Activated T-cell treated with anti-CD3 and anti-CD28 coated beads, Interleukin-2, amount 50 U/mL, for 1 hour (primary cell): Measurements from ENCODE around the gene INSYN1.
"Not testable (repeated sequence)": the region's sequence is repeated elsewhere in the genome, so short reads cannot be mapped to it uniquely, and the experiment has no call there.

Source experiments
- DNase-seq: peaks from one replicate; pipeline ENCODE4 v3.0.0-alpha.2; 2020

INSYN1 gene

DNA sequence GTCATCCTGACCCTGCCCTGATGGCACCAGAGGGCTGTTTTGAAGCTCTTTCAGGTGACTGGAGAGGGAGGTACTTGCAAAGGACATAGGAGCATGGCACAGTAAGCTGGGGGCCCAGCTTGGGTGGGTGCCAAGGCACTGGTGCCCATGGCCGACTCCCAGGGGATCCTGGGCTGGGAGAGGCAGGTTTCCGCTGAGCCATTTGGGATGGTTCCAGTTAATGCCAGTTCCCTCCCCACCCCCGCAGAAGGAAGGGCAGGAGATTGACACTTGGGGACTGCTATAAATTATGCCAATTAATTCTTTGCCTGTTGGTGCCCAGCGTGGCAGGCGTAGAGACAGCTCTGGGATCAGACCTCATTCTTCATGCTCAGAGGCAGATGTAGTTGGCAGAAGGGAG, 42.8 kb downstream of the INSYN1 start:
- no peak for DNase-seq

DNA sequence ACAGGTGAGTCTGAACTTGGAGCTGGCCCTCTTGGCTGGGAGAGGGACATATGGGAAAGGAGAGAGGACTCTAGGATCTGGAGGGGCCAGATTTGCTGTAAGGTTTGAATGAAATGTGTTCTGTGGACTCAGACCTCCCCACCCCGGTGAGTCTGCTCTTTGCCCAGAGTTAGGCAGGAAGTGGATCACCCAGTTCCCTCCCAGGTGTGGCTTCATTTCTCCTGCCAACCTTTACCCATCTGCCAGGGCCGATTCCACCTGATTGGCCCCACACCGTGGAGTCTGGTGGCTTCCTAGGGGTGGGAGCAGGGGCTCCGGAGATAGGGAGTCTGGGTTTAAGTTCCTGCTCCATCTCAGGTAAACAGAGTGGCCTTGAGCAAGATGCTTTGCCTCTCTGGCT, 43.5 kb downstream of the INSYN1 start:
- DNase-seq, result no peak

DNA sequence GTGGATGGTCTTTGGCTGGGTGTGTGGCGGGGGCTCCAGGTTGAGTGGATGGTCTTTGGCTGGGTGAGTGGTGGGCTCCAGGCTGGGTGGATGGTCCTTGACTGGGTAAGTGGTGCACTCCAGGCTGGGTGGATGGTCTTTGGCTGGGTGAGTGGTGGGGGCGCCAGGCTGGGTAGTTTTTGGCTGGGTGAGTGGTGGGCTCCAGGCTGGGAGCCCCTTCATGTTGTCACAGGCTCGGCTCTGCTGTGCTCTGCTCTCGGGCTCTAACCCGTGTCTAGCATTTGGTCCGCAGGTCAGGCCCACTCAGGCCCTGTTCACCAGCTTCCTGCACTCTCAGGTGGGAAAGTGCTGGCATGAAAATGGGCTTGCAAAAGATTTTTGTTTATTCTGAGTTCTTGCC, 43.9 kb downstream of the INSYN1 start:
- DNase-seq, result no peak

DNA sequence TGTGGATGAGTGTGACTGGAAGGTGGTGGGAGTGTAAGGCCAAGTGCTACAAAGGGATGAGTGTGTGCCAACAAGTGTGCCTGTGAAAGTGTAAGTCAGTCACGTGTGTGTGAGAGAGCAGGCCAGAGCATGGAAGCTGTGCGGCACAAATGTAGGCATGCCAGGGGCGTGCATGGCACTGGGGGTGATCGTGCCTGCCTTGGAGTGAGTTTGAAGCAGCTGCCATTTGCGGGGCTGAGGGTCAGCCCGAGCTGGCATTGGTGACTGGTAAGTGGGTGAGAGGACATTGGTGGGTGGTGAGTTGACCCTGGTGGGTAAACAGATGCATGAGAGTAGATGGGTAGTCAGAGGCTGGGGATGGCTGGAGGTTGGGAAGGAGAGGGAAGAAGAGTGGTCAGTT, 44.5 kb downstream of the INSYN1 start:
- no peak for DNase-seq

DNA sequence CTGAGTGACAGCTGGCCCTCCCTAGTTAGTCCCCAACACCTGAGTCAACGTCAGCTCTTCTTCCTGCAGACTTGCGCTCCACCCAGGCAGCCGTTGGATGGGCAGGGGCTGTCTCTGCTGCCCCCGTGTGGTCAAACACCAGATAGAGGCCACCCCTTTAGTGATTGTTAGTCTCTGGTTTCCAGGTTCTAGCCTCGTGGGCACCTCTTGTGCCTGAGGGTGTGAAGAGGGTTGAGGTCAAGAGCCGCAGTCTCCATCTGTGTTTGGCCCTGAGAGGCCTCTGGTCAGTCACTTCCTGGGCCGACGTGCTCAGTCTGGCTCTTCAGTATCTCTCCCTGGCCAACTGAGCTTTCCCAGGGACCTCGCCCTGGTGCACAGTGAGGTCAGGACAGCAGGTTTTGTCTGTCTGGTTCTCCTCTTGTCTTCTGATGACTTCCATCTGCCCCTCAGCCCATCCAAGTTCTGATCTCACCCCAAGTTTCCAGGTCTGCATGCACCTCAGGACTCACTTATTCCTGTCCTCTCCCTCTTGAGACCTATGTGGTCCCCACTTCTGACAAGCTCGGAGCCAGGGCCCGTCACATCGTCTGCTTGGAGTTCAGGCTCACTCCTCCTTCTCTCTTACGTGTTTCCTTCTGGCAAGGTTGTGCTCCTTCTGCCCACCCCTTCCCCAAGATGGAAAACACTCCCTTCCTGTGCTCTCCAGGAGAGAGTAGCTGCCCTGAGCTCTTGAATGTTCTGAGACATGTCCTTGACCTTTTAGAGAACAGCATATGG, 48.1 kb downstream of the INSYN1 start:
- peak; percentile 60 for DNase-seq

DNA sequence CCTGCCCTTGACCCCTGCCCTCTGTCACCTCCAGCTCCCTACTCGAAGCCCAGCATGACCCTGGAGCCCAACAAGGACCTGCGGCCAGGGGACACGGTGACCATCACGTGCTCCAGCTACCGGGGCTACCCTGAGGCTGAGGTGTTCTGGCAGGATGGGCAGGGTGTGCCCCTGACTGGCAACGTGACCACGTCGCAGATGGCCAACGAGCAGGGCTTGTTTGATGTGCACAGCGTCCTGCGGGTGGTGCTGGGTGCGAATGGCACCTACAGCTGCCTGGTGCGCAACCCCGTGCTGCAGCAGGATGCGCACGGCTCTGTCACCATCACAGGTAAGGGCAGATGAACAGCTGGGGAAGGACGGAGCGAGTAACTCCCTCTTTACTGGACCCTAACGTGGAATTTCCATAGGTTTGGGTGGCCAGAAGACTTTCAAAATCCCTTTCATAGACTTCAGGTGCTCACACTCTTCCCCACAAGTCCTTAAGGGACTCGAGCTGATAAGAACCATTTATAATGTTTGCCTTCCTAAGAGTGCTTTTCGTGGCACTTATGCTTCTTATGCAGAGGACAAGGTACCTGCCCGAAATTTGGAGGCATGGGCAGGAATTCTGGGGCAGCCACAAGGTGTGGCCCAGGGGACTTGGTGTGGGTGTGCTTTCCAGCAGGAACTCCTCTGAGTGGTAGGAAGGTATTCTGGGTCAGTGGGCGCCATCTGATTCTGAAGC, 48.8 kb downstream of the INSYN1 start:
- not testable (repeated sequence) for DNase-seq

DNA sequence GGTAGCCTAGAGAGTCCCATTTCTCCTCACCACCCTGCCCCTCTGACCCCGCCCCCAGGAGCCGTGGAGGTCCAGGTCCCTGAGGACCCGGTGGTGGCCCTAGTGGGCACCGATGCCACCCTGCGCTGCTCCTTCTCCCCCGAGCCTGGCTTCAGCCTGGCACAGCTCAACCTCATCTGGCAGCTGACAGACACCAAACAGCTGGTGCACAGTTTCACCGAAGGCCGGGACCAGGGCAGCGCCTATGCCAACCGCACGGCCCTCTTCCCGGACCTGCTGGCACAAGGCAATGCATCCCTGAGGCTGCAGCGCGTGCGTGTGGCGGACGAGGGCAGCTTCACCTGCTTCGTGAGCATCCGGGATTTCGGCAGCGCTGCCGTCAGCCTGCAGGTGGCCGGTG, 49.5 kb downstream of the INSYN1 start:
- not testable (repeated sequence) for DNase-seq

DNA sequence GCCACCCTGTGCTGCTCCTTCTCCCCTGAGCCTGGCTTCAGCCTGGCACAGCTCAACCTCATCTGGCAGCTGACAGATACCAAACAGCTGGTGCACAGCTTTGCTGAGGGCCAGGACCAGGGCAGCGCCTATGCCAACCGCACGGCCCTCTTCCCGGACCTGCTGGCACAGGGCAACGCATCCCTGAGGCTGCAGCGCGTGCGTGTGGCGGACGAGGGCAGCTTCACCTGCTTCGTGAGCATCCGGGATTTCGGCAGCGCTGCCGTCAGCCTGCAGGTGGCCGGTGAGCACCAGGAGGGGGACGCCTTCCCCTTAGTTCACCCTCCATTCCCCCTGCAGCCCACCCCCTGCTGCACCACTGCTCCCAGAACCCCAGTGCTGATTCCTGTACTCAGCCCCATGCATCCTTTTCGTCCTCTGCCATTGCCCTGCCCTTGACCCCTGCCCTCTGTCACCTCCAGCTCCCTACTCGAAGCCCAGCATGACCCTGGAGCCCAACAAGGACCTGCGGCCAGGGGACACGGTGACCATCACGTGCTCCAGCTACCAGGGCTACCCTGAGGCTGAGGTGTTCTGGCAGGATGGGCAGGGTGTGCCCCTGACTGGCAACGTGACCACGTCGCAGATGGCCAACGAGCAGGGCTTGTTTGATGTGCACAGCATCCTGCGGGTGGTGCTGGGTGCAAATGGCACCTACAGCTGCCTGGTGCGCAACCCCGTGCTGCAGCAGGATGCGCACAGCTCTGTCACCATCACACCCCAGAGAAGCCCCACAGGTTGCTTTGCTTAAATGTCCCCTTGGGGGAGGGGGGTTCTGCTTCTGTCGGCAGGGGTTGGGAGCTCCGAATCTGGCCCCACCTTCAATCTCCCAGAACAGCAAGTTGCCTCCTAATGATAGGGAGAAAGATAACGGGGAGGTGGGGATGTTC, 50.6 kb downstream of the INSYN1 start:
- DNase-seq, result not testable (repeated sequence)

DNA sequence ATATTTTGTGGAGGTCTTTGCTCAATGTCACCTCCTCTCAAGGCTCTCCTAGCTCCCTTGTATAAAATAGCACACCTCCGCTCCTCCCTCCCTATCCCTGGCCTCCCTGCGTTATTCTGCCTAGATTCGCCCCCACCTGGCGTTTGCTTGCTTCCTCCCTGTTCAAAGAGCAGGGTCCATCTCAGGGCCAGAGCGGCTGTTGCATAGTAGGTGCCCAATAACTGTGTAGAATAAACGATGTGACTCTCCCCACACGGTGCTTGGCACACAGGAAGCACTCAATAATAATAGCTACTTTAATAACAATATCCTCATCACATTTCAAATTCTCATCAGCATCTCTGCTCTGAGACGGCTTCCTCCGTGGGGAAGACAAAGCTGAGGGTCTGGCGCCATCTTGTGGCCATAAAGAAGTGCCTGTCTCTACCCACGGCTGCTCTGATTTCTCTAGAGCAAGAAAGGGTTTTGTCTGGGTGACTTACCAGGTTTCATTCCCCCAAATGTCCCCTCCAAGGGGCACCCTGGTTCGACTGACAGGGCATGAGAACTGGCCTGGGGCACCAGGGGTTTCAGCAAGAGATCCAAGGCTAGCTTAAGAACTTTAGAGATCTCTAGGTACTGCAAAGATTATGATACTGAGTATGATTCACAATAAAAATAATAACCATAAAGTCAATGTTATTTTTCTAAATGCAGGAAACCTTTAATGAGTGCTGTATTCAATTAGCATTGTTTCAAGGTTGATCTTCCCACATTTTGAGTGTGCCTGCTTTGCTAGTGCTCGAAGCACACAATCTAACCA, 52.9 kb downstream of the INSYN1 start:
- DNase-seq, result peak; percentile 69

DNA sequence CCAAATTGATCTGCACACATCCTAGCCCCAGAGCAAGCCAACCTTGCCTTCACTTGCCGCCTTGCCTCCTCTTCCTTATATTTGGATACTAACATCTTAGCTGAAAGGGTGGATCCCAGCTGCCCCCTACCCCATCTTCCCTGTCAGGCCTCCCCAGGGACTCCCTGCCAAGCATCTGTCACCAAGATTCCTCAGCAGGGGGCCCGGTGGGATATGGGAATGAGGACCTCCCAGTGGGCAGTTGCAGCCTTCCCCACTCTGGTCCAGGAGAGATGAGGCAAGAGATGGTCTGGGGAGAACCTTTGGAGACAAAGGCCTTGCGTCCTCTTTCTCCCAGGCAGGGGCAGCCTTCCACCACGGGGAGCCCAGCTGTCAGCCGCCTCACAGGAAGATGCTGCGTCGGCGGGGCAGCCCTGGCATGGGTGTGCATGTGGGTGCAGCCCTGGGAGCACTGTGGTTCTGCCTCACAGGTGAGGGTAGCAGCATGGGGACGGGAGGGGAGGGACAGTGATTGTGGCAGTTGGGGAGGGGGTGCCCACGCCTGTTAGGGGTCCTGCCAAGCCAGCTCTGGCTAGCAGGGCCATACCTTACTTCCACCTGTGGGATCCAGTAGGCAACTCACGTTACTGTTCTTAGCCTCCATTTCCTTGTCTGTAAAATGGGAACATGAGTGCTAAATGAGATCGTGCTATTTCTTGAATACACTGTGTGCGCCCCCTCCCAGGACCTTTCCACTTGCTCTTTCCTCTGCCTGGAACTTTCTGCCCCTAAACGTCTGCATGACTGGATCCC, 53.7 kb downstream of the INSYN1 start:
- no peak for DNase-seq

DNA sequence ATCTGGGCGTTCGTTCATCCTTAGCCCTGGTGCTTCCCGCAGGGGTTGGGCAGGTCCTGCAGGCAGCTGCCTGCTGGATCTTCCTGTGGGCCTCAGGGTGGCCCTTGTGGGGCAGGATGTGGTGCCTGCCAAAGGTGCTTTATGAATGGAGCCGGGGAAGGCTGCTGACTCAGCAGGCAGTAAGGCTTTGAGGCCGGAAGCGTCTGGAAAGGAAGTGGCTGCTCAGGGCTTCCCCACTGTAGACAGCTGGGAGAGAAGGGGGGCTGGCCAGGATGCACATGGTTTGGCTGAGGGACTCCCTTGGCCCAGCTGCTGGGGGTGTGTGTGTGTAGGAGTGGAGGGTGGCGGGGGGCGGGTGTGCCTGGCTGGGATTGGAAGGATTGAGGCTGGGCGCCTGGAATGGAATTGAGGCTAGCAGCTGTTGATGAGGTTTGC, 56.1 kb downstream of the INSYN1 start:
- peak; percentile 61 for DNase-seq

DNA sequence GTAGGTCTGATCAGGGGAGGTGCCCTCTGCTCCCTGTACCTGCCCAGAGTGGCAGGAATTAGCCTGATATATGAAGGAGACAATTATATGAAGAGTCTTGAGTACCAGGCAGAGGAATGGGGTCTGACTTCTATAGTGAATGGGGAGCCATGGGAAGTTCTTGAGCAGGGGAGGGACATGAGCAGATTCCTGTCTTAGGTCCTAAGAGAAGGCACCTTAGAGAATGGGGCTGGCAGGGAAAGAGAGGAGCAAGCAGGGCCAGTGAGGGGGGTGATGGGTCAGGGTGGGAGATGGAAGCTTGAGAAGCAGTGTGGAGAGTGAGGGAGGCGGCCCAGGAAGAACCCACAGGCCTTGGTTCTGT, 56.5 kb downstream of the INSYN1 start:
- DNase-seq, result no peak

DNA sequence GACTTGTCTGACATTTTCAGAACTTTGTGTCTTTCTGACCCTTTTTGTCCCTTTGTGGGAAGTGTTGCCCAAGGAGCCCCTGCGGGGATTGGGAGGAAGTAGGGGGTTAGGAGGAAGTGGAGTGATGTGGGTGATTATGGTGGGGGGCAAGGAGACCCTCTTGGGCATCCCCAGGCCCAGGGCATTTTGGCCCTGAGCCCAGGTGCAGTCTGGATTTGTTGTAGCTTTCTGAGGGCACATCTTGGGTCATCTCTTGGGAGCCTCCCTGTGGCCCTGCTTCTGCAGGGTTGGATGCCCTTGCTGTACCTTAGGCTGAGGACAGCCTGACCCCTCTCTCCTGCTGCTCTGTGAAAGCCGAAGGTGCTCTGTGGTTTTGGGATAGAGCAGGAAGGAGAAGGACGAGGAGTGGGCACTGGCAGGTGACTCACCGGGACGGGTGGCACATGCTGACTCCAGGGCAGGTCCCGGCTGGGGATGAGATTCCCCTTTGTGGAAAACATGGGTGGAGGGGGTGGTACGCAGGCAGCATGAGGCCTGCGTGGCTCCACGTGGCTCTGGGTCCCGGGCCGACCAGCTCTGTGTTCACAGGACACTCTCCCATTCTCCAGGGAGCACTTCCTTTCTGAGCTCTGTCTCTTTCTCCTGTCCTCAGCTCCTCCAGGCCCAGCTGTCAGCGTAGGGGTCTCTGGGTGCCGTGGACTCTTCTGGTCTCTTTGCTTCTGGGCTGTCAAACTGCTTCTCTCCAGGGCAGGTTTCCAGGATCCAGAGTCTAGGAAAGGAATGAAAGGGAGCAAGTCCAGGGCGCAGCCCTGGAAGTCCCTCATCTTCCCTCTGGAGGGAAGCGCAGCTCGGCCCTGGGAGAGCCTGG, 57.1 kb downstream of the INSYN1 start:
- no peak for DNase-seq

DNA sequence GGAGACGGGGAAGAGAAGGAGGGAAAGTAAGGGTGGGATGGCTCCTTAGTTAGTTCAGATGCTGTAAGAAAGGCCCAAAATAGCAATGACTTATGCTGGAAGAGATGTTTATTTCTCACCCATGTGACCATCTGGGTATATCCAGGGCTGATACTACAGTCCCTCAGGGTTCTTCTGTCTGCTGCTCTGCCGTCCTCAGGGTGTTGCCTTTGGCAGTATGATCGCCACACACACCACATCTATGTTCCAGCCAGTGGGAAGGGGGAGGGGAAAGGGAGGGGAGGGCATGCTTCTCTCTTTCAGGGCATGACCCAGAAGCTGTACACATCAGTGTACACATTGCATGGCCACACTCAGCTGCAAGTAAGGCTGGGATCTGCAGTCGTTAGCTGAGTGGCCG, 58.7 kb downstream of the INSYN1 start:
- no peak for DNase-seq

DNA sequence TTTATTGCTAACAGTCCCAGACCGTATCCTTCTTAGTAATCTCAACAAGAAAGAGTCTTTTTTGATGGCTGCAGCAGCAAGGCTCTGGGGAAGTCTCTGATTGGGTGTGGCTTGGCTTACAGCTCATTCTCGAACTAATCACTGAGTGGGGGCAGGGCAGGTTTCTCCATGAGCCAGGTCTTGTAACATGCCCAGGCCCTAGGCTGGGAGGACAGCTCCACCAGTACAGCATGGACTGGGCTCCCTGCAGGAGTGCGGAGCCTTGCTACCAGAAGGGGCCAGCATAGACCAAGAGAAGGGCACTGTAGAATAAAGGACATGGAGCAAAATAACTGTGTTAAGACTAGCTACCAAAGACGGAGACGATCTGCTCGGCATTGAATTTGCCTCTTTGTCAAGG, 61.8 kb downstream of the INSYN1 start:
- no peak for DNase-seq

DNA sequence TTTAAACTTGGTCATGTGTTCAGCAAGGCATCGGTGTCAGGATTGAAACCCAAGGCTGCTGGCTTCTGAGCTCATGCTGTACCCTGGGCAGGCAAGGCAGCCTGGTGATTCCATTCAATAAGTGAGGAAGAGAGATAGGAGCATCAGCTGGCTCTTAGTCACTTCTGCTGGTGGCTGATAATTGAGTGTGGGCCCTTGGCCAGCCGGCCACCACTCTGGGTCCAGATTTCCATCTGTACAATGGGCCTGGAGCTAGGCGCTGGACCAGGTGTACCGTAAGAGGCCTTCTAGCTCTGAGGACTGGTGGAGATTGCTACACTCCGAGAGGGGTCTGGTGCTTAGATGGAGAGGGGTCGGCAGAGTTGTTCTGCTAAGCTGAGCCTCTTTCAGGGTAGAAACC, 64.7 kb downstream of the INSYN1 start:
- DNase-seq, result no peak

DNA sequence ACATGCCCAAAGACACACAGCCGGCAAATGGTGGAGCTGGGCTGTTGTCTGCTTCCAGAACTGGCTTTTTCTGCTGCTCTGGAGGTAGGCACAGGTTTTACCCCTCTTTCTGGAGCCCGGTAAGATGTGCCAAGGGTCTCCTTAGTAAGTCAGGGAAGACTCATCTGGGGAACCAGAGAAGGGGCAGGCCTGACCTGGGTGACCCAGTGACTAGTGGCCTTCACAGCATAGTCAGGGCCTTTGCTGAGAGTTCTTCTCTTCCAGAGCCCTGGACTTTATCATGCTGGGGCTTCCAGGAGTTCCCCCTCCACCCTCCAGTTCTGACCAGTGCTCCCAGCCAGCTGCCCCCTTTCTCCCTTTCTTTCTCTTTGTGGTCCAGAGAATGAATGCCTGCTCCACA, 65.8 kb downstream of the INSYN1 start:
- DNase-seq, result no peak

DNA sequence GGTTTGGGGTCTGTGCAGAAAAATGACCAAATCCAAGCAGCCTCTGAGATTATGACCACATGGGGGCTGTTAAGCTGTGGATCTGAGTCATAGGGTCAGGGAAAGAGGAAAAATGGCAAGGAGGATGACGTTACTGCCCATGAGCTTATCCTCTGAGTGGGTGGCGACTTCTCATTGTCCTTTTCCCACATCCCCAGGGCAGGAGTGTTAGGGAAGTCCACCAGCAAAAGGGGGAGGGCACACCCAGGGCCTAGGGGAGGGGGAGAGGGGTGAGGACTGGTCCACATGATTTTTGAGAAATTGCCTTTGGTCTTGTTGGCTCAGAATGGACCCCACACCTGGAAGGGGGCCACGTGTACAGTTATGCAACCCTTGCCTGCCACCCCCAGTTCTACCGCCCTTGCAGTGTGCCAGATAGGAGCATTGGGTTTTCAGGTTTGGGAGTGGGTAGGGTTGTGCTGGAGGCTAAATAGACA, 66.3 kb downstream of the INSYN1 start:
- DNase-seq, result no peak

DNA sequence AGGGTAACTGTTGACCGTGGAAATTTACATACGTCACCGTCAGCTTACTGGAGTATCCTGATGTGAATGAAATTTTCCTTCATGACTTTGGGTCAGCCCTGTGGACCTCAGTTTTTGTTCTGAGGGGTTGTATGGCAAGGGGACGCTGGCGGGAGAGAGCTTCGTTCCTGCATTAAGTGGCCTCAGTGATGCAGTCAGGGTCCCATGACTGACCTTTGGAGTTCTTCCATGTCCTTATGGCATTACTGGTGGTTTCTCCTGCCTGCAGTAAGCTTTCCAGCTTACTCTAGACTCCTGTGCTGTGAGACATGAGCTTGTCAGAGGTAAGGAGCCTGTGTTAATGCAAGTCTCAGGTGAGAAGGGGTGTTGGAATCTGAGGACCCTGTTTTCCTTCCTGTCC, 67.2 kb downstream of the INSYN1 start:
- no peak for DNase-seq
